Esophagus squamous epithelium (tissue), 4 donors: Measurements from ENCODE around the gene CISD3.

Source experiments
- CTCF ChIP-seq, 6 experiments: fragments of 450-650 bp in 4 of 6; fragments of 200-600 bp in 2 of 6; sonication (generic) in 2 of 6; IDR thresholded peaks; one replicate each; pipeline ENCODE4 v1.5.1; 2016 to 2019; ENCODE audit warnings: antibody characterized with exemption in 6 of 6, mild to moderate bottlenecking in 4 of 6, moderate library complexity in 4 of 6
- POLR2A ChIP-seq, 4 donors: fragments of 450-650 bp; IDR thresholded peaks; one replicate each; pipeline ENCODE4 v1.6.1; 2017; ENCODE audit warnings: antibody characterized with exemption in 4 of 4, mild to moderate bottlenecking in 4 of 4, moderate library complexity in 3 of 4

- TF ChIP-seq CTCF (IDR thresholded peaks at IDR 0.05), result no peak
- TF ChIP-seq POLR2A (IDR thresholded peaks at IDR 0.05), result no peak
These were observed 9.9 kb downstream of the CISD3 start for GRCh38 chr17:38740044-38740443.
